HG03558 (cell line): ENCODE results near the gene RTN4IP1.
"Not testable (repeated sequence)": the region's sequence is repeated elsewhere in the genome, so short reads cannot be mapped to it uniquely, and the experiment has no call there.

ENCODE experiments used
- ATAC-seq: cut with Tn5 transposase; IDR thresholded peaks from one replicate; pipeline ENCODE4 v1.9.1; 2021; ENCODE audit warnings: moderate number of reproducible peaks; ENCODE audit not compliant: unreplicated experiment; ENCODE audit errors: extremely low read depth

RTN4IP1 gene

DNA sequence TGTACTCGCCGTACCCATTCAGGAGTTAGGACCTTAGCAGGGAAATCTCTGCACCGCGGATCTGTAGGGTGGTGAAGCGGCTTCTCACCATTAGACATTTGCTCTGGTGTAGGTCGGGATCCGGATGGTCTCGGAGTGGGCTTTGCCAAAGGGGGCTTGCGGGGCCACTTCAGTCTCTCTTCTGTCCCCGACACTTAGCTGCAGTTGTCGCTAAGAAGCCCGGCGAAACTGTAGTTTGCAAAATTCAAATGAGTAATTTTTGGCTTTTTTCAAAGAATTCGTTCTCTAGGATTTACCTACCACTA is 513 bp upstream of the RTN4IP1 start:
- ATAC-seq = no peak

DNA sequence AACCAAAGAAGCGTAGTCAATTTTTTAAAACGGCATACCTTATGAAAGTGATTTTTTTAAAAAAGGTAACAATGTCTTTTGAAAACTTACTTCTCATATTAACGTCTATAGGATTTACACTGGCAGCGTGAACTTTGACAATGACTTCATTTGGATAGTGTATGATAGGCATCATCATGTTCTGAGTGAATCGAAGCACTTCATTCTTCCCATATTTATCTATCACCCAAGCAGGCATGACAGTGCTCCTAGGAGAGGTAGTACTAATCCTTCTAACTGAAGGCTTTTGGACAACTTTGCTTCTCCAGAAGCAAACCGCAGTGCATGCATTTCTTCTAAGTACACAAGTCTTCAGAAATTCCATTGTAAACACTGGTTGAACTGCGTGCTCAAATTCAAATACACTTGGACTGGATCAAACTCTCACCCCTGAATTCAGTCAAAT is 618 bp downstream of the RTN4IP1 start:
- peak; percentile 10 for ATAC-seq

DNA sequence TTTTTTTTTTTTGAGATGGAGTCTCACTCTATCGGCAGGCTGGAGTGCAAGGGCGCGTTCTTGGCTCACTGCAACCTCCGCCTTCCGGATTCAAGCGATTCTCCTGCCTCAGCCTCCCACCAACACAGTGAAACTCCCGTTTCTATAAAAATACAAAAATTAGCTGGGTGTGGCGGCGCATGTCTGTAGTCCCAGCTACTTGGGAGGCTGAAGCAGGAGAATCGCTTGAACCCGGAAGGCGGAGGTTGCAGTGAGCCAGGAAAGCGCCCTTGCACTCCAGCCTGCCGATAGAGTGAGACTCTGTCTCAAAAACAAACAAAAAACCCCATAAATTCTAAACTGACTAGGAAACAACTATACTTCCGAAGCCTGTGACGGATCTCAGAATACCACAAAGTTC is 1.5 kb downstream of the RTN4IP1 start:
- not testable (repeated sequence) for ATAC-seq

DNA sequence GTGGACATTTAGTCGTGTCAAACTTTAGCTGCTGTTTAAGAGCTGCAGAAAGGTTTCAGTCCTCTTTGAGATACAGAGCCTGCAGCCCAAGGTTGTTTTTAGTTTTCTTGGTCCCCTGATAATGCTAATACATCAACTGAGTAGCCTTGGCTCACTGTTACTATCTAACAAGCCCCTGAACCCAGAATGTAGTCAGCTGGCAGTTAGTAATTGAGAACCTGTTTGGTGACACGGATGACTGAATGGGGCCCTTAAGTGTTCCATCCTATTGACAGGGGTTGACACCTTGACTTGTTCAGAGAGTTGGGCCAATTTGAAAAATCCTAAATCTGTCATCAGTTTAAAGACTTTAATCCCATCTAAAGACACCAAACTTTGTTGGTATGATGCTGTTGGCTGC is 2.8 kb downstream of the RTN4IP1 start:
- no peak for ATAC-seq

DNA sequence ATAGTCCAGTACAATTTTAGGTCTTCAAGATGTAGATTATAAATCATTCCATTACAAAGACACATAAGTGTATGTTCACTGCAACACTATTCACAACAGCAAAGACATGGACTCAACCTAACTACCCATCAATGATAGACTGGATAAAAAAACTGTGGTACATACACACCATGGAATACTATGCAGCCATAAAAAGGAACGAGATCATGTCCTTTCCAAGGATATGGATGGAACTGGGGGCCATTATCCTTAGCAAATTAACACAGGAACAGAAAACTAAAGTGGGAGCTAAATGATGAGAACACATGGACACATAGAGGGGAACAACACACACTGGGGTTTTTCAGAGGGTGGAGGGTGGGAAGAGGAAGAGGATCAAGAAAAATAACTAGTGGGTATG is 6.3 kb downstream of the RTN4IP1 start:
- no peak for ATAC-seq

DNA sequence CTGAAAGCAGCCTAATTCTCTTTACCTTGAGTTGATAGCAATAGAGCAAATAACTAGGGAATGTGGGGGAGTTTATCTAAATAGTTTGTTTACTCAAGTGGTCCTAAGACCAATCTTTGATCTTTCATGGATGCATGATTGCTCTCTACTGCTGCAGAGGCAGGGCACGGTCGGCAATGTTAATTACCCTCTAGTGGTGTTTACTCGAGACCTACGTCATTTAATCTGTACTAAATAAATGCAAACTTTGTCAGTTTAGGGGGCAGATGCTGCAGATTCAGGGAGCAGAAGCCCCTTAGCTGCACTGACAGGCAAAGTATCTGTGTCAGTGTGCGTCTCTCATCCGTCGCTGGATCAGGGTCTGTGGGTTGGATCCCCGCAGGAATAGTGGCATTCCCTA is 6.9 kb downstream of the RTN4IP1 start:
- ATAC-seq = no peak

DNA sequence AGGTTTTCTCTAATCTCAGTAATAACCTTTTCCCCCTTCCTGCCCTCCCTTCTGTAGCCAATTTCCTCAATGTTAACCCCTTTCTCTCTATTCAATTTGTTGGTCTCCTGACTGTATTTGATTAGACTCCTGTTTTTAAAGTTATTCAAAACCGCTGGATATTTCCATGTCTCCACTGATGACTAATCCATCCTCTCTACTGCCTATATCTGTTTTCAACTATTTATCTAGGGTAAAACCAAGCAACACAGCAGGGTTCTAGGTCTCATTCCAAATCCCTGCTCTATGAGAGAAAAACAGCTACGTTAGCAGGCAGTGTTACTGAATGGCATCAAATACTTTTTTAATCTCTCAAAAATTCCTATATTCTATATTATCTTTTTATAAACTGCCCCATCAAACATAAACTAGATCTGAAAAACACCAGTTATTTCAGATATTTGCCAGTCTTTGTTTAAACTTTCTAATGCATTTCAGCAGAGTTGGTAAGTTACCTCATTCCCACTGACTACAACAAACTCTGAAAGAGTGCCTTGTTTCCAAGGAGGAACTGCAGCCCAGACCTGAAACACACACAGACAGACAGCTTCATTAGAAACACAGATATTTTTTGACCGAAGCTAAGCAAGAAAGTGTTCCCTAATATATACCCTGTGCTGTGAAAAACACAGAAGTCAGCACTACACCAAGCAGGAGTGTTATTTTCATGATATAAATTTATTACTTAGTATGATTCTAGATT is 8.2 kb downstream of the RTN4IP1 start:
- ATAC-seq = no peak

DNA sequence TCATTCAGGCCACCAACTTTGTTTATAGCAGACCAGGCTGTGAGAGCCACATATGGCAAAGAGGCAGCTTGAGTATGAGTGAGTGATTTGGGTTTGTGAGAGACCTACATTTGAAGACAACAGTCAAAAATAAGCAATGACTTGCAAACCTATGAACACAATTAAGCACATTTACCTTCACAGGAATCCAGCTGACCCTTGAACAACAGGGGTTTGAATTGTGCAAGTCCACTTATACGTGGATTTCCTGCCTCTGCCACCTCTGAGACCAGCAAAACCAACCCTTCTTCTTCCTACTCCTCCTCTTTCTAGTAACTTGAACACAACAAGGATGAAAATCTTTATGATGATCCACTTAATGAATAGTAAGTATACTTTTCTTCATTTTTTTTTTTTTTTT is 10.1 kb downstream of the RTN4IP1 start:
- no peak for ATAC-seq

DNA sequence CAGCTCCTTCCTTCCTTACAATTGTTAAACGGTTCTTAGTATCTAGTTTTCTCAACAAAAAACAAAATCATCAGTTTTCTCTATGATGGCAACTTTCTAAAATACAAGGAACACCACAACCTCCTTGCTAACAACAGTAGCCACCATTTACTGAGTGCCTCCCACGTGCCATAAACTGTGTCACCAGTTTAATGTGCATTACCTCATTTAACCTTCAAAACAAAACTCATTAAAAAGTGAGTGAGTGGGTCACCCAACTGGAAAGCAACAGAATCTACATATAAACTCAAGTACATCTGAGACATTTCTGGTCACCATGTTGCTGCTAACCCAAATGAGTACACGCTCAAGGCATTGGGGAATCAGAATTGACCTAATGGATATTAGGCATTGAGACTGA is 11.0 kb downstream of the RTN4IP1 start:
- no peak for ATAC-seq

DNA sequence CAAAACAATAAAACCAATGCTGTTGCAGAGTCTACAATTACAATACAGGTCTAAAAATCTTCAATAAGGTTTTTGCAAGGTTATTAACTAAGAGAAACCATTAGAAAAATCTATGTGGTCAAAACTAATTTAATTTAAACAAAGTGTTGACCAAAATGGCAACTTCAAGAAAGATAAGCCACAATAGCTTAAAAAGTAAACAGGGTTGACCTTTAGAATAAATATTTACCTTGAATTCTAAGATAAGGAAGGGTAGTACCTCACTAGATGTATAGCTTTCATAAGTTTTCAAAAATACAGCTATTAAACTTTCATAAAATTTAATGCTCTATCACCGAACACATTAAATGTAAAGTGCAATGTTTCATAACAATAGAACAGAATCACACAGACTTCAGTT is 11.4 kb downstream of the RTN4IP1 start:
- no peak for ATAC-seq

DNA sequence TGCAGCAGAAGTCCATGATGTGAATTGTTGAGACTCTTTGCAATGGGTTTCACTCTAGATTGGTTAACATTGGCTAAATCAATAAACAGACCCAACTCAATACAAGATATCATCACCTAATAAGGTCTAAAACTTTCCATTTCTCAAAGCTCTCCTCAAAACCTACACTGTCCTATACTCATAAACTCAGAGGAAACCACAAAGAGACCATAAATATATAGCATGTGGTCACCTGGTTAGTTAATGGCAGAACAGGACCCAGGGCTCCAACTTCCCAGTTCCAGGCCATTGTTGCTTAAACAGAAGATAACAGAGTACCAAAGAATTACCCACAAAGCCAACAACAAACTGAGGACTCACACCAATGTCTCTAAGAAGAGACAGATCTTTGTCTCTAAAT is 12.0 kb downstream of the RTN4IP1 start:
- peak; percentile 66 for ATAC-seq

DNA sequence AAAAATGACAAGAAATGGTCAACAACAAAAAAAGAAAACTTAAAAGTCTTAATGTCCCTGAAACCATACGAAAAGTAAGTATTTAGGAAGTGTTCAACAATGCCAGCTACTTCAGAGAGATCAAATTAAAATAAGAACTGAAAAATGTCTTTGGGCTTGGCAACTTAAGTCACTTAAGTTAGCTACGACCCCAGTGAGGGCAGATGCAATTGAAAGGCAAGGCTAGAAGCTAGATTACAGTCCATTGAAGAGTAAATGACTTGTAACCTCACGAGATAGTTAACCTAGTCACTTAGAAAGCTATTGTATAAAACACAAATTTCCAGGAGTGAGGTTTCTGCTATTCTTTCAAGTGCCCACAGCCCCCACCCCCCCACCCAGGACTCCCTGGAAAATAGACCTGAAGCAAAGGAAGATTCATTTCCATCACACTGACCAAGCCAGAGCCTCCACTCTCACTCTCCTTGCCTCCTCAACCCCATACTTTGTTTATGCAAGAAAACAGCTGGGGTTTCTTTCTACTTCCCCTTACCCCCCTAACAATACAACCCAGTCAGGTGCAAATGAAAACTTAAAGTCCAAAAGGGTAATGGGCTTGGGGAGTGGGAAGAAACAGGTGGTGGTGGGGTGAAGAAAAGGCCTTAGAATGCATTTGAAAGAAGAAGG is 14.6 kb downstream of the RTN4IP1 start:
- no peak for ATAC-seq

DNA sequence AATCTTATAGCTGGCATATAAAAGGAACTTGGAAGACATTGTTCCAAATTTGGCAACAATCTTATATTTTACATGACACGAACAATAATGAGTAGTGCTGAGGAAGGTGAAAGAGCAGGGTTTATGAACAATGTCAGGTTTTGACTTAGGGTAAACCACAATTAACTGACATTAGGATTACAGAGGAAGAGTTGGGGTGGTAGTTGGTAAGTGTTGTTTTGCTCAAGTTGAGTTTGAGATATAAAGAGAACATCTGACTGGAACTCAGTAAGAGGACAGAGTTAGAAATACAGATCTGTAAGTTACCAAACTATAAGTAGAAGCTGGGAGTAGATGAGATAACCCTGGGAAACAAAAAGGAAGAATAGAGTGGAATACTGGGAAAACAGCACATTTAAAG is 15.1 kb downstream of the RTN4IP1 start:
- no peak for ATAC-seq

DNA sequence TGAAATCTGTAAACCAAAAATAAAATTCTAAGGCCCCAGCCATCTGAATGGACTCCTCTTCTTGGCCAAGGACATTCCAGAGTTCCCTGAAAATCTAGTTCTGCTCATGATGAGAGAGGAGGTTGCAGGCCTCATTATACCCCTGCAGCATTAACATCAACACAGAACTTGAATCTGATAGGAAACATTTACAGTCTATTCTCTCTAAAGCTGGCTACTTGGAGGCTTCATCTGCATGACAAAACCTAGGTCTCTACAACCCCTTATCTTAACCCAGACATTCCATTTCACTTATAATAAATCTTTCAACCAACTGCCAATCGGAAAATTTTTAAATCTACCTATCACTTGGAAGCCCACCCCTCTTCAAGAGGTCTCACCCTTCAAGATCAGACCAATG is 15.7 kb downstream of the RTN4IP1 start:
- ATAC-seq = no peak

DNA sequence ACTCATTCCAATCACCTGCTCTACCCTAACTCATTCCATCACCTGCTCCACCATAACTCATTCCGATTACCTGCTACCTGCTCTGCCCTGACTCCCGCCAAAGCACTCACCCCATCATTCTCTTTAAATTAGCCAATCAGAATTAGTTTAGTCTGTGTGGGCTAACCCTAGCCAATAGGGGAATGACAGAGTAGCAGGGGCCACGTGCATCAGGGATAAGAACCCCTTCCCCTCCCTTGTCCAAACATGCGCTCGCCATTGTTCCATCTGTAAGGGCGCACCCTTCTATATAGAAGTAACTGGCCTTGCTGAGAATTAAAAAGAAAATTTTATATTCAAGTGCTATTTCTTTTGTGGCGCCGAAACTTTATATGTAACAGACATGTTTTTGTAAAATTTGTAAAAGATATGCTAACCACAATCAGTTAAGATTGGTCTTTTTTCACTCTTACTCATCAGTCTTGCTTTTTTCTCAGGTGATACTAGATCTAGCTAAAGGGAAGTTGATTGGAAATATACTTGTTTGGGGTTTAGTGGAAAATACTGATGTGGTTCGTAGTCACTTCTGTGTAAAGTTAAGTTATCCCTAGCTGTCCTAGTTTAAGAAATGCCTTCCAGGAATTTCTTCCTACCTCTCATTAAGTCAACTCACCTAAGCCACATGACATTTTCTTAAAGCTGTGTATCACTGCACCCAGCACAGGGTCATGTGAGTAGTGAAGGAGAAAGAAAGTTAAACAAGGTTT is 16.5 kb downstream of the RTN4IP1 start:
- no peak for ATAC-seq

DNA sequence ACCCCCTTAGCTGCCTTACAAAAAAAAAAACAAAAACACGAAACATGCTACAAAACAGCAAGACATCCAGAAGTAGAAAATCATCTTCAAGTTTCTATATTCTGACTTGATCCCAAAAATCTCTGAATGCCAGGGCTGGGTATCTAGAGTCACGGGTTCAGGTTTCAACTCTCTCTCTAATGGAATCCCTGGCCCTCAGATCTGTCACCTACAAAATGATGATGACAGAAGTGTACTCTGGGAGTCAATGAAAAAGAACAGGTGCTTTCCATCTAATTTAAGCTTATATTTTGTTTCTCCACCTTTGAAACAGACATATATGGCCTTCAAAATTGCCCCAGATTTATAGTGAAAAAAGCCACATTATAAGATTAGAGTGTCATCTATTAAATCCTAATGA is 18.3 kb downstream of the RTN4IP1 start:
- ATAC-seq = no peak

DNA sequence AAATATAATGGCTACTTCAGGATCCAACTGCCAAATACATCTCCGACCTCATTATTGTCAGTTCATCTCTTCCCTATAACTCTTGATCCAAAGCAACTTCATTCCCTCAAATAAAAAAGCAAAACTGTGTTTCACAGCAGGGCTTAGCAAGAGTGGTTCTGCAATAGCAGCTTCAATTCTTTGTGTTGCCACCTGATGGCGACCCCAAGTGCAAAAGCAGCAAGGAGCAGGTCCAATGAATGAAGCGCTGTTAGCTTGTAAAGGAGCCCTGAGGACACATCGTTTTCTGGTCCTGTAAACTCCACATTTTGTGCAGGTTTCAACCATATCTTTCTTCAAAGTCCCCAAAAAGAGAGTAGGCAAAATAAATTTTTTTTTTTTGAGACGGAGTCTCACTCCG is 19.6 kb downstream of the RTN4IP1 start:
- no peak for ATAC-seq

DNA sequence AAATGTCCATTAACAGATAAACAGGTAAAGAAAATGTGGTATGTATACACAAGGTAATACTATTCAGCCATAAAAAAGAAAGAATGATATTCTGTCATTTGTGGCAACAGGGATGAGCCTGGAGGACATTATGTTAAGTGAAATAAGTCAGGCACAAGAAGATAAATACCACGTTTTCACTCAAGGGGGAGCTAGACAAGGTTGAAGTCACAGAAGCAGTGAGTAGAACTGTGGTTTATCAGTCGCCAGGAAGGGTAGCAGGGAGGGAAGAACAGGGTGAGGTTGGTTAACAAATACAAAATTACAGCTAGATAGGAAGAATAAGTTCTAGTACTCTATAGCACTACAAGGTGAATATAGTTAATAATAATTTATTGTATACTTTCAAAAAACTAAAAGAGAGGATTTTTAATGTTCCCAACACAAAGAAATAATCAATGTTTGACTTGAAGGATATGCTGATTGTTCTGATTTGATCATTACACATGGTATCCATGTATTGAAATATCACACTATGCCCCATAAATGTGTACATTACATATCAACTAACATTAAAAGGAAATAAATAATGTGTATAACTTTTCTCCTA is 21.1 kb downstream of the RTN4IP1 start:
- ATAC-seq = no peak

DNA sequence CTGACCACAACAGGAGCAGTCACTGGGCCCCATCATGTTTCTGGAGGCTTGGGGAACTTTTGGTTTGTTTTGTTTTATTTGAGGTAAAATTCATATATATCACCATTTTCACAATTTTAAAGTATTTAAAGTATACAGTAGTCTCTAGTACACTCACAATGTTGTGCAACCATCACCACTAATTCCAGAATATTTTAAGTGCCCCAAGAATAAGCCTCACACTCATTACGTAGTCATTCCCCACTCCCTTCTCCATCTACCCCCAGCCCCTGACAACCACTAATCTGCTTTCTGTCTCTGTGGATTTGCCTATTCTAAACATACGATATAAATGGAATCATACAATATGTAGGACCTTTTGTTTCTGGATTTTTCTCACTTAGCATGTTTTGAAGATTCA is 29.0 kb downstream of the RTN4IP1 start:
- no peak for ATAC-seq

DNA sequence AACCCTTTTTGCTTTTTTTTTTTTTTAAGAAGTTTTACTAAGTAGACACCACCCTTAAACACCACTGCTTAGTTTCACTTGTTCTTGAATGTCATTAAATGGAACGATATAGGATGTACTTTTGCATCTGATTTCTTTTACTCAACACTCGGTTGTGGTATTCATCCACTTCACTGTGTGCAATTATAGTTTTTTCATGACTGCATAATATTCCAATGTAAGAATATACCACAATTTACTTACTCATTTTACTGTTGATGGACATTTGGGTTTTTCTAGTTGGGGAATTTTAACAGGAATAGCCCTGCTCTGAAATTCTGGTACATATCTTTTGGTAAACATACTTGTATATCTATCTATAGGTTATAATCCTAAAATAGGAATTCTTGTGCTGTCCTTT is 29.9 kb downstream of the RTN4IP1 start:
- no peak for ATAC-seq

DNA sequence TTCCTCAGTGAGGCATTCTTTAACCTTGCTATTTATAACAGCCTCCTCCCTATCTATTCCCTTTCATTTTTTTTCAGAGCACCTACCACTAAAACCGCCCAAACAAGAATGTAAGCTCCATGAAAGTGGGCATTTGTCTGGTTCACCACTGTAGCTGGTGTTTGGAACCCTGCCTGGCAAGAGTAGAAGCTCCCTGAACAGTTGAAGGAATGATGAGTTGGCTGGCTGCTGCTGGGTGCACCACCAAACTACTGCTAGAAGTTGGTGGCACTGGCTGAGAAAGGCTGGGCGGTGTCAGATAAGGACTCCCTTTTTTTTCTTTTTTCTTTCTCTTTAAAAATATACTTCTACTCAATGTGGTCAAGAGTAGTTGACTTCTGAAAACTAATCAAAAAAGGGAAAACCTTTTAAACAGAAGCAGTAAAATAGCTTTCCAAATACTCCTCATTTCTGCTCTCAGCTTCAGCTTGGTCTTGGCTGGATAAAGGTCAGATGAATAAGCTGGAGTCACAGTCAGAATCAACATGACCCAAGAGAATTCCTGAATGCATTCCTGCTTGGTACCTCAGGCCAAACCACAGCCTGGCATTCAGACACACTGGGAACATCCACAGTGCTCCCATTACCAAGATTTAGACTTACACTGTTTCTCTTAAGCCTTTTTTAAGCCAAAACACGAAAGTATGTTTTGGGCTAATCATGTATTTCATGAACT is 38.0 kb downstream of the RTN4IP1 start:
- ATAC-seq = no peak
